DMS79 (cell line): ENCODE results near the gene SLC35E4.
"Not testable (repeated sequence)": the region's sequence is repeated elsewhere in the genome, so short reads cannot be mapped to it uniquely, and the experiment has no call there.

ENCODE experiments used
- DNase-seq: peaks from one replicate; lab custom pipeline; 2025; lab: John Stamatoyannopoulos, UW

Gene SLC35E4

GRCh38 chr22:30652852-30653251, 17.3 kb downstream of the SLC35E4 start:
- DNase-seq: no peak

- DNase-seq: no peak
These were observed 18.8 kb downstream of the SLC35E4 start for GRCh38 chr22:30654361-30654760.

- no peak for DNase-seq
These were observed 20.0 kb downstream of the SLC35E4 start for GRCh38 chr22:30655532-30655931.

- no peak for DNase-seq
These were observed 26.5 kb downstream of the SLC35E4 start for GRCh38 chr22:30662040-30662439.

GRCh38 chr22:30664798-30665197, 29.2 kb downstream of the SLC35E4 start:
- no peak for DNase-seq

DNA sequence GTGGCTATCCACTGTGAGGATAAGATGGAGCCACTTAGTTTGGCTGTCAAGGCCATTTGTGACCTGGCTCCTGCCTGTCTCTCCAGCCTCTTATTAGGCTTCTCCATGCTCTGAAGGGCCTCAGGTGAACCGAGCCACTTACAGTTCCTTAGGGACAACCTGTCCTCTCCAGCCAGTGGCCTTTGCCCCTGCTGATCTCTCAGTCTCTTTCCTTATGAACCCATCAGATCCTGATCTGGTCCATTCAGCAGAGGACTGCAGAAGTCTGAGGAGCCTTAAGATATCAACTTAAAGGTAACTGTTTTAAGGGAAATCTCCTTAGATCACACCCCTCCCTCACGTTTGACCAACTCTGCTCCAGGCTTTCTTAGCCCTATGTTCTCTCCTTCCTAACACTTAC, 29.7 kb downstream of the SLC35E4 start:
- DNase-seq: no peak

DNA sequence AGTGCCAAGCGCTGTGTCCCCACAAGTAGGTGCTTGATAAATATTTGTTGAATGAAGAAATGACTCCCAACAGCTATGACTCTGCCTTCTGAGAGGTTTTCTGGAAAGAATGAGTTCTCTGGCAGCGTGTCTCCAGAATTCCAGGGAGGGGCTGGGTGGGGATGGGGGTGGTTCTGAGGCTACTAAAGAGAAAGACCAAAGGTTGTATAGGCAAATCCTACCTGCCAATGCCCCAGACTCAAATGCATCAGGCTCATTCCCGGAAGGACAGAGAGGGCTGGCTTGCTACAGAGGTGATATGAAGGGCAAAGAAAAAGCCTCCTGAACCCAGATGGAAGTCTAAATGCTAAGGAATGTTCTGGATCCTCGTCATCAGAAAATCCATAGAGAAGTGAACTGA, 30.2 kb downstream of the SLC35E4 start:
- no peak for DNase-seq

DNA sequence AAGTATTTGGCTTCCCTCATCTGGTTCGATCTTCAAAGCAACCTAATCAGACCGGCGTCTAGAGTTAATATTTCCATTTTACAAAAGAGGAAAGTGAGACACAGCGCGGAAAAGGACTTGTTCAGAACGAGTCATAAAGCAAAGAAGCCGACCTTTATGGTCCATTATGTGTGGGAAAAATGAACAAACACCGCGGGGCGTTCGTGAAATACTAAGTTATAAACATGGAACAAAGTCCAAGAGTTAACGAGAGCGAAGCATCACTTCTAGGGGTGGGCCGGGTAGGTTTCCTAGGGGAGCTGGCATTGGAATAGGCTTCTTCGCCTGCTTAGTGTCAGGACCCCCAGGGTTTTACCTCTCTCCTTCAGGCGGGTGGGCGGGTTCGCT, 31.5 kb downstream of the SLC35E4 start:
- no peak for DNase-seq

DNA sequence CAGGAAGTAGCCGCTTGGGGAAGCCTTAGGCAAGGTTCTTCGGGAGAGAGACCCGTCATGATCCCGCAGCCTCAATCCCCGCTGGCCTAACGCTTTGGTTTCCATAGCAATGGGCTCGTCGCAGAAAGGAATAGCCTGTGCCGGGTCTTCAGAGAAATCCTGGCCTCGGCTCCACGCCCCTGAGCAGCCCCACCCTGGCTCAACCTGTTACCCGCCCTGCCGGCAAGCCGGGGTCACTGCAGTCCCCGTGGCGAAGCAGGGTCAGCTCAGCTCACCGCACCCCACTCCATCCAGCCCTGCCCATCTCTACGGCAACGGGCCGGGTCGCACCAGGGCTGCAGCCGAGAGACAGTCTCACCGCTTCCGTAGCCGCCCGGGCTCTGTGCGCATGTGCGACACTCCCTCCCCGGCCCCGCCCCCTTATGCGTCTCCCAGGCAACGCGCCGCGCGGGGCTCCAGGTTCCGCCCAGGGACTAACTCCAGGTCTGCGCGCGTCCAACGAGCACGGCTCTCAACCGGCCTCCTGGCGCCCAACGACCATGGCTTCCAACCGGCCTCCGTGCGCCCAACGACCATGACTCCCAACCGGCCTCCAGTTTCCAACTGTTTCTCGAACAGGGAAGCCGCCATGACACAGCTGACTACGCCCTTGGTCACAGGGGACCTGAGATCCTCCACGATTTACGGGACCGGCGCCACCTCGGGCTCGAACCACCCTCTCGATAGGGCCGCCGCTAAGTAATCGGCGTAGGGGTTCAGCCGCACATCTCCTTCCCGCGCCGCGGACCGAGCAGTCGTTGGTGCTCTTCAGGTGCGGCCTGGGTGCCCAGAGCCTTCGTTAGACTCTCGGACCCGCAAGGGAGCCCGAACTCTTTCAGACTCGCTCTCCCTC, 32.2 kb downstream of the SLC35E4 start, which contains the start of gene DUSP18:
Gene DUSP18 (minus strand): TSS at position 382 of the 892 bp plus-strand sequence. CDS start 3,872 bp downstream, outside the sequence.
- DNase-seq: peak; percentile 53

GRCh38 chr22:30668386-30668710, 32.8 kb downstream of the SLC35E4 start:
- DNase-seq: no peak

DNA sequence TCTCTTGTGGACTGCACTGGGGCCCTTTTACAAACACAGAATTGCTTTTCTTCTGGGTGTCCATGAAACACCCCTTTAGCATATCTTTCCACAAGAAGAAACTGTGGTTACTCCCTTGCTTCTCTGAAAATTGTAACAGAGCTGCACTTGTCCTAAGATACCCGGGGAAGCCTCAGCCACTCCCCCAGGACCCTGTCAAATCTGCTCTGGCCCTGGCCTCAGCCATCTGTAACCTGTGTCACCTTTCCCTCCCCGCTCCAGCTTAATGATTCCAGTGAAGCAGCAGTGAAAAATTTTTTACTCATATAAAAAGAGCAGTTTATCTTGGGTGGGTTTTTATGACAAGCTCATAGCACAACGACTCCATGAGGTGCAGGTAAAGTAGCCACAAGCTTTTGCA, 35.5 kb downstream of the SLC35E4 start:
- DNase-seq: no peak

DNA sequence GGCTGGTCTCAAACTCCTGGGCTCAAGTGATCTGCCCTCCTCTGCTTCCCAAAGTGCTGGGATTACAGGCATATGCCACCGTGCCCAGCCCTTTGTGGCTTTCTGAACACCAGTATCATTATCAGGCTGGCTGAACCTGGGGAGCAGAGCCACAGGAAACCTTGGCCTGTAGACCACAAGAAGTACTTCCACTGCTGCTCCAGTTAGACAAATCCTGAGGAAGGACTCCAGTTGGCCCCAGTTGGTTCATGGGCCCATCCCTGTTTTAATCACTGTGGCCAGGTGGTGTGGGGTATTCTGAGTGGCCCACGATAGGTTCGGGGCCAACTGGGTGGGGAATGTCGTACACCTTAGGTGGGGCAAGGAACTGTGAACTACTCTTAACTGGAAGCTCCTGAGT, 37.6 kb downstream of the SLC35E4 start:
- no peak for DNase-seq

DNA sequence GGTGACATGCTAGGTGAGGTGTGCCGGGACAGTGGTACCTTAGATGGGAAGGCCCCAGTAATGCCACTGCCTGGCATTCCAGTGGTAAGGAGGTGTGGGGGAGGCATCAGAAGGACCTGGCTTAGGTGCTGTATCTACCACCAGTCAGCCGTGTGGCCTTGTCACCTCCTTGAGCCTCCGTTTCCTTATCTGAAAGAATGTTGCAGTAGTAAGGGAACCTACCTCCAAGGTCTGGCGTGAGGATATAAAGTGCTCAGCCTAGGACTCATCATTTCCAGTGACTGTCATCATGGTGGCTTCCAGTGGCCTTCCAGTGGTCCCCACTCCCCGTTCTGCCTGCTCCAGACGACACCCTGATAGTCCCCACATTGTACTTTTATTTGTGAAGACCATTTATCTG, 38.9 kb downstream of the SLC35E4 start:
- no peak for DNase-seq

DNA sequence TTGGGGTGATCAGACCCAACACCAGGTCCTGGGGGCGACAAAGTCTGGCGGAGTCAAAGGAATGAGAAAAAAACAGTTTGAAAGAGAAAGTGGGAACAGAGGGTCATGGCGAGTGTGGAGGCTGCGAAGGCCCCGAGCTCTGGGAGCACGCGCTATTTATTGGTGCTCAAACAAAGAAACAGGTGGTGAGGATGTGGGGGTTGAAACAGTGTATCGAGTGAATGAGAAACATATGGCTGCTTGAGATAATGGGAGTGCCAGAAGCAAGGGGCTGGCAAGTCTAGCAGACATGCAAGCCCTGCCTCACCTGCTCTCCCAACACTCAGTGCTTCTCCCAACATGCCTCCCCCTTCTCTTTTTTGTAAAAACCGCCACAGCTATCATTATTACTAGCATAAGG, 39.9 kb downstream of the SLC35E4 start:
- DNase-seq: no peak

DNA sequence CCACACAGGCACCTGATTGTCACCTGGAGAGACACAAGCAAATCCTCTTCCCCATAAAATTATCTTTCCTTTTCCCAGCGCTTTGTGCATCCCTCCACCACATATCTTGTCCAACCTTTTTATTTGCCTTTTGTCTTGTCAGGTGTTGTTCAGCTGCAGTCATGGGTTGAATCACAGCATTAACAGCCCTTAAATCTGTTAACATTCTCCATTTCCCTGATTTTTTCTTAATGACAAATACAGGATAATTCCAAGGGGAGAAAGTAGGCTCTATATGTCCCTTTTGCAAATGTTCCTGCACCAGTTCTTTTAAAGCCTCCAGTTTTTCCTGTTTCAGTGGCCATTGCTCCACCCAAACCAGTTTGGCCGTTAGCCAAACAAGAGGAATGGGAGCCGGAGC, 41.0 kb downstream of the SLC35E4 start:
- DNase-seq: not testable (repeated sequence)

DNA sequence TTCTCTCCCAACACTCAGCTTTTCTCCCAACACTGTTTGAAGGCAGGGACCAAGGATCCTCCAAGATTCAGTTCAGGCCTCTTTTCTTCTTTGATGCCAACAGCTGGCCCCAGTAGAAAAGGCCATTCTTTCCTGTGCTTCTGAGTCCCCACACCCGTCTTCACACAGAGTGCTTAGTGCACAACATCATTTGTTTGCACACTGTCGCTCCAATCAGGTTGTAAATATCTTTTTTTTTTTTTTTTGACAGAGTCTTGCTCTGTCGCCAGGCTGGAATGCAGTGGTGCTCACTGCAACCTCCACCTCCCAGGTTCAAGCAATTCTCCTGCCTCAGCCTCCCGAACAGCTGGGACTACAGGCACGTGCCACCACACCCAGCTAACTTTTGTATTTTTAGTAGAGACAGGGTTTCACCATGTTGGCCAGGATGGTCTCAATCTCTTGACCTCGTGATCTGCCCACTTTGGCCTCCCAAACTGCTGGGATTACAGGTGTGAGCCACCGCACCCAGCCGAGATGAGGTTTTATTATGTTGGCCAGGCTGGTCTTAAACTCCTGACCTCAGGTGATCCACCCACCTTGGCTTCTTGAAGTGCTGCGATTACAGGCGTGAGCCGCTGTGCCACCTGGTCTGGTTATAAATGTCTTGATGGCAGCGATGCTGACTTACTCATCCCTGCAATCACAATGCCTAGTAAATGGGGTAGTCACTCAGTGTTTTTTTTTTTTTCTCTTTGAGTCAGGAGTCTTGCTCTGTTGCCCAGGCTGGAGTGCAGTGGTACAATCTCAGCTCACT, 44.5 kb downstream of the SLC35E4 start:
- DNase-seq: not testable (repeated sequence)

DNA sequence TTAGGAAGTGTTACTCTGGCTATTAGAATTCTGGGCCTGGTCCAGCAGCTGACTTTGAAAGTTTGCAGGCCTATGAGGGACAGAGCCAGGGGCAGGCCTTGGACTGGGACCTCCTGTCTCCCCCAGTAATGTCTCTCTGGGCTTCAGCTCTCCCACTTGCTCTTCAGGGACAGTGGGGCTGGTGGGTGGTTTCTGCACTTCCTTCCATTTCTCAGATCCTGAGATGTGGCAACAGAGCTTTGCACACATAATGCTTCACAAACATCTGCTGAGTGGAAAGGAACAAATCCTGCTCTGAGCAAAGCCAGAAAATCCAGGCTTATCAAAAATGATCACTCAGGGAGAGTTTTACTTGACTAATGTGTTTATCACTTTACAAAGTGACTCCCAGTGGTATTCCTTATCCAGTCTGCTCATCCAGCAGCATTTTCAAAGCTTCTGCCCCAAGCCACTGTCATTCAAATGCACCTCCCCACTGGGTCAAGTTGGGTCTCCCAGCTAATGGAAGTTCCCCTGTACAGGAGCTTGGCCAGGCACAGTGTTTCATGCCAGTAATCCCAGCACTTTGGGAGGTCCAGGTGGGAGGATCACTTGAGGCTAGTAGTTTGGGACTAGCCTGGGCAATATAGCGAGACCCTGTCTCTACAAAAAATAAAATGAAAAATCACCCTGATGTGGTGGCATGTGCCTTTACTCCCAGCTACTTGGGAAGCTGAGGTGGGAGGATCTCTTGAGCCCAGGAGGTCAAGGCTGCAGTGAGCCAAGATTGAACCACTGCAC, 45.6 kb downstream of the SLC35E4 start:
- DNase-seq: no peak

- DNase-seq: no peak
These were observed 46.2 kb downstream of the SLC35E4 start for GRCh38 chr22:30681831-30682230.

DNA sequence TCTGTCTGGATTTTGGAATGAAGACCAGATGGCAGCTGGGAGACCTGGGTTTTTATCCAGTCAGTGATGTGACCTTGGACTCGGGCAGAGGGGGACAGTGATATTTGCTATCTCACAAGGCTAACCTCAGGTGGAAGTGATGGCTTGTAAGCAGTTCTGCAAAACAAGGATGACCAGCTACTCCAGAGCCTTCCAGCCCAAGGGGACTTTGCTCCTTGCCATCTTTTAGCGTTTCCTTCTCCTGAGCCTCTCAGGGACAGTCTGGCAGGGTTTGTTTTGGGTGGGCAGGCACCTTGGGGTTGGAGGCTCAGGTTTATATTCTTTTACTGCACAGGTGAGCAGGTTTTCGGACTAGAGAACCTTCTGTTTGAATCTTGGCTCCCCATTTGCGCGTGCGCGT, 49.6 kb downstream of the SLC35E4 start:
- no peak for DNase-seq

DNA sequence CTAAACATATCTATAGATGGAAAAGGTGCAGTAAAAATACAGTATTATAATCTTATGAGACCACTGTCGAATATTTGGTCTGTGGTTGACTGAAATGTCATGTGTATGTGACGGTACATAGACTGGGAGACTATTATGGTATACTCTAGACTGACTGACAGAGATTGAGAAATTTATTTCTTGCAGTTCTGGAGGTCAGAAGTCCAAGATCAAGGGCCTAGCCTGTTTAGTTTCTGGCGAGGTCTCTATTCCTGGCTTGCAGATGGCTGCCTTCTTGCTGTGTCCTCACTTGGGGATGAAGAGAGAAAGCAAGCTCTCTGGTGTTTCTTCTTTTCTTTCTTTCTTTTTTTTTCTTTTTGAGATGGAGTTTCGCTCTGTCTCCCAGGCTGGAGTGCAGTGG, 51.8 kb downstream of the SLC35E4 start:
- DNase-seq: no peak

GRCh38 chr22:30689622-30690021, 54.0 kb downstream of the SLC35E4 start:
- DNase-seq: no peak

DNA sequence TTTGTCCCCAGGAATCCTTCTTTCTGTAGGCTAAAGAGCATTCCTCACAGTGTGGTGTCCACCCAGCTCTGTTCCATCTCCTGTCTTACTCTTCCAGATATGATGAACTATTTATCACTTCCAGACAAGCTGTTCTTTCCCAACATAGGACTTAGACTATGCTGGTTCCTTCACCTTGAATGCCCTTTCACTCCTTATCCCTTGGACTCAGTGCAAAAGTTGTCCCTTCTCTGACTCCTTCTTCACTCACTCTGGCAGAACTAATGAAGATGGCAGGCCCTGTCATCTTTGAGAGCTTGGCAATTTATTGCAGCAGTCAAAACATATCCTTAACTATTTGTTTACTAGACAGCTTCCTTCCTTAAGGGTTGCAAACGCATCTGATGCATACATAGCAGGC, 55.6 kb downstream of the SLC35E4 start:
- DNase-seq: no peak
